CD4-positive, alpha-beta T cell treated with Interferon alpha-2 for 1 hour (primary cell): ENCODE results near the gene PAX3.

Source experiments
- DNase-seq, 2 donors: peaks; one replicate each; pipeline ENCODE4 v3.0.0-alpha.2; 2020 to 2022

The PAX3 gene

DNA sequence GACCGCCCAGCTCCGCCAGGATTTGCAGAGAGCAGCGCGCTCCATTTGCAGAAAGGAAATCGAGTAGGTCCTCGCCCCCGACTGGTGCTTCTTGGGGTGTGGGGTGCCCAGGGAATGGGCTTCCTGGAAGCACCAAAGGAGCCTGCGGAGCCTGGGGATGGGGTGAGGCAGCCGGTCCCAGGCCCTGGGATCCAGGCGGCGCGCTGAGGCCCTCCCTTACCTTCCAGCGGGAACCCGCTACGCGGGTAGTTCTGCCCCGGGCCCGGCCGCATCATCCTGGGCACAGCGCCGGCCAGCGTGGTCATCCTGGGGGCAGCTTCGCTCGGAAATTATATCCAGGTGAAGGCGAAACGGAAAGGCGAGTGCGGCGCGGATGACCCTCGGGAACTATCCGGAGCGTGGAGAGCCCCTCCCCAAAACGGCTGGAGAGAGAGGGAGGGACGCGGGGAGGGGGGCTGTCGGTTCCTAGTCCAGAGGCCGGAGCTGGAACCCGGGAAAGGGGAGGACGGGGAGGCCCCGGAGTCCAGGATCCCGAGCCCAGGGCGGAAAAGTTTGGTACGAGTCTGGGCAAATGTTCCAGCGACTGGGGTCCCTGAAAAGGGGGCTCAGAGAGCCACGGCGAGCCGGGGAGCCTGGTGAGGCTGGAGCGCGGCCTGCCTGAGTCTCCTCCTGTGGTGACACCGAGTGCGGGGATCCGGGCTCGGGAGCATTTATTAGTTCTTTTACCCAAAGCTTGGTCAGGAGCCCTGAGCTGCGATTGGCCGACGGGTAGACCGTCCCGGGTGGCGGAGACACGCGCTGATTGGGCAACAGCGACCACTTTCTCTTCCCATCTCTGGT, at the start of gene PAX3:
PAX3 (minus strand) TSS at position 688 of the 840 bp plus-strand sequence; CDS start at position 305, 383 bp downstream.
- DNase-seq = no peak

DNA sequence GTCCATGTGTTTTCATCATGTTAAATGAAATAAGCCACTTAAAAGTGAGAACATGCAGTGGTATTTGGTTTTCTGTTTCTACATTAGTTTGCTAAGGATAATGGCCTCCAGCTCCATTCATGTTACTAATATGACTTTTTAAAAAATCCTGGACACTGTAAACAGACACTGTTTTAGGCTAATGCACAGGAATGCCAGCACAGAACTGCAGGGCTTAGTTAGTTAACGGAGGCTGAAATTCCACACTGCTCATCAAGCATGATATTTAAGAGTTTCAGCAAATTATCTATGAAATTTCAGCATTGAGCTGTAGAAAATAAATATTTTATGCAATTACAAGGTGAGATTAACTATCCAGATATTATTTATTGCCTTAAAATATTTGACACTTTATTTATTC, 42.5 kb upstream of the PAX3 start:
- DNase-seq = no peak

DNA sequence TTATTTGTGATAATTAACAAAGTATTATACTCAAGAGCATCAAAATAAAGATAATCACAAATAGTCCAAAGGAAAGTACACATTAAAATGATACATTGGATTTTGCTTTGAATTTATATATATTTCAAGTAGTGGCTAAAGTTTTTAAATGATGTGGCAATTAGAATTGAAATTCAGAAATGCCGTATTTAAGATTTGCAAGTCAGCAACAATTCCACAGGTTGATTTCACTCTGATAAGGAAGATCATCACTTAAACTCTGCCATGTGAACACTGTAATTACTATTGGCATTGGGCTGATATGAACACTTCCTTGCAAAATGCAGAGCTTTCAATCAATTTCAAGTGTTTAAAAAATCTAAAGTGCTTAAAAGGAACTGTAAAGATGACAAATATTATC, 39.6 kb upstream of the PAX3 start:
- DNase-seq = no peak

DNA sequence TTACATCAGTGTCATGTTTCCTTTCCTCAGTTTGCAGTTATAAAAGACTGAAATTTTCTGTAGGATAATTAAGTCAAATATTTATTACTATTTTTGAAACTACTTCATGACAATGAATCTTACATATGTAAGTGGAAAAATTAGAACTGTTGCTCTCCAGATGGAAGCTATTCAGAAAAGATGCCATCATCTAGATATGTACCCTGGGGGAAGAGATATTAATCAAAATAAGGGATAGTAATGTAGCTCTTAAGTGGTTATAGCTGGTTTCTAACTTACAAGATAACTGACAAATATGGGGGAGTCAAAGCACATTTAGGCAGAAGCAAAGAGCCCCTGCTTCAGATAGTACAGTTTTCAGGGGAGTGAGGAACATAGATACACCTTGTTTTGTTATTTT, 38.1 kb upstream of the PAX3 start:
- no peak for DNase-seq

DNA sequence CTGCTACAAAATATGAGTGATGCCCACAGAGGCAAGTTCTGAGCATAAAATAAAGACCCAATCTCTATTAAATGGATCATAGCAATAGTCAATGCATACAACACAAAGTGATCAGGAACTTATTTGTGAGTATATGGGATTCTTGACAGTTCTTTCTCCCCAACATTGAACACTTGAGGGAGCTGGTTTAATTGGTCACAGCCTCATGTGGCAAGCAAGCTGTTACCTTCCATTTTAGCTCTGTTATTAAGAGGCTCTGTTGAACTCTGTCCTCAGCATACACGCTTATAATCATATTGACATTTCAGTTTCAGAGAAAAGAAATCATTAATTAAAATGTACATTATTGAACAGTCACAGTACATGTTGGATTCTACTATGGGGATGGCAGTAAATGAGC, 37.6 kb upstream of the PAX3 start:
- no peak for DNase-seq

DNA sequence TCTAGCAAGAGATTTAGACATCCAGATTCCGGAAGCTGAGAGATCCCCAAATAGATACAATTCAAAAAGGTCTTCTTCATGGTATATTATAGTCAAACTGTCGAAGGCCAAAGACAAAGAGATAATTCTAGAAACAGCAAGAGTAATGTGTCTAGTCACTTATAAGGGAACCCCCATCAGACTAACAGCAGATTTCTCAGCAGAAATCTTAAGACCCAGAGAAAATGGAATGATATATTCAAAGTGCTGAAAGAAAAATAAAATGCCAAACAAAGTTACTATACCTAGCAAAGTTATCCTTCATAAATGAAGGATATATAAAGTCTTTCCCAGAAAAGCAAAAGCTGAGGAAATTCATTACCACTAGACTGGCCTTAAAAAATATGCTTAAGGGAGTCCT, 36.1 kb upstream of the PAX3 start:
- DNase-seq = no peak

DNA sequence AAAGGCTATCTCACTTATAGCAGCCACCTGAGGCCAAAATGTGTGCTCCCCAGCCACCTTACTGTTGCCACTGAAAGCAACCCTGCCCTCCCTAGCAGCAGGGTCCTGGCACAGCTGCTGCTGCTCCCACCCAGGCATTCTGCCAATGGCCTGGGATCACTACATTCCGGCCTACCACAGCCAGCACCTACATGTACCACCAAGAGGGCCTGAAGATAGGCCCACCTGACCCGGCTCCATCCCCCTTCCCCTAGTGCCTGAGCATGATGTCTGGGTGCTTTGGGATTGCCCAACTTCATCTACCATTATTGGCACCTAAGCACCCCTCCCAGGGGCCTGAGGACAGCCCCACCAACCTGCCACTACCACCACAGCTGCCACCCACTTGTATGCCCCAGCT, 34.6 kb upstream of the PAX3 start:
- no peak for DNase-seq

DNA sequence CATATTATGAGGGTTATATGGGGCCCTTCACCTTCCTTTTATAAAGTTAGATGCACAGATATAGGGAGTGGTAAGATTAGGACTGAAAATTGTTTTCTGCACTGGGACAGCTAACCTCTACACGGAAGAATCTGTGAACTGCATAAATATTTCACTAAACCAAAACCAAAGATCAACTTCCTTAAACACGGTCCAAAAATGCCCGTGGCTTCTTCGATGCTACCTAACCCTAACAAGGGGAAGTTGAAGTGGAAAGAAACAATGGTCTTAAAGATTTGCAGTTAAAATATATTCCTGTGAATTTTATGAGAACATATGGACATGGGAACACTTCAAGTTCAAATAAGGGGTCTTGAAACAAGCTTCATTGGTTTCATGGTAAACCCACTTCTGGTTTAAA, 33.3 kb upstream of the PAX3 start:
- DNase-seq = no peak

DNA sequence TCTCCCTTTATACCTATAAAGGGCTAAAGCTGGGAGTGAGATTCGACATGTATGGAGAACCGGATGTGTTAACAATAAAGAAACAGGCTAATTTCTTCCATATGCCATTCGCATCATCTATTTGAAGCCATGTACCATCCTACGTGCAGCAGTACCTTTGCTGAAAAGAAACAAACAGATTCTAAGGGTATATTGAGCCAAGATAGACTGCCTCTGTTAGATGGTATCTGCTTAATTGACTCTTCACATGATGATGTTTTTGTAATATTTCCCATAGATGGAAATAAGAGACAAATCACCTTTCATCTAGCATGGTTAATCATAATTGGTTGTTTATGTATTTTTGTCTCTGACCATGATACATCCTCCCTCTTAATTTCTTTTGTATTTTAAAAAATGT, 32.1 kb upstream of the PAX3 start:
- no peak for DNase-seq

DNA sequence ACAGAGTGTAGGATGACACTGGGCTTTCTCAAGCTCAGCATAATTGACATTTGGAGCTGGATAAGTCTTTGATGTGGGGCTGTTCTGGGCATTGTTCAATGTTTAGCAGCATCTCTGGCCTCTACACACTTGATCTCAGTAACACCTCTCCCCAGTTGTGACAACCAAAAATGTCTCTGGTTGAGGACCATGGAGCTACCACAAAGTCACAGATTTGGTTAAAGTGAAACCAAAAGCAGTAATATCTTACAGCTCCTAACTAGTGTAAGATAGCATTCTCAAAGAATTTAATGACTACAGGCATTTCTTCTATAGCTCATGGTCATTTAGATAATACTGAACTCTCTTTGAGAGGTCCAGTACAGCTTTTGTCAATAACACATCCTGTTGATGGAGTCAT, 23.4 kb upstream of the PAX3 start:
- no peak for DNase-seq

DNA sequence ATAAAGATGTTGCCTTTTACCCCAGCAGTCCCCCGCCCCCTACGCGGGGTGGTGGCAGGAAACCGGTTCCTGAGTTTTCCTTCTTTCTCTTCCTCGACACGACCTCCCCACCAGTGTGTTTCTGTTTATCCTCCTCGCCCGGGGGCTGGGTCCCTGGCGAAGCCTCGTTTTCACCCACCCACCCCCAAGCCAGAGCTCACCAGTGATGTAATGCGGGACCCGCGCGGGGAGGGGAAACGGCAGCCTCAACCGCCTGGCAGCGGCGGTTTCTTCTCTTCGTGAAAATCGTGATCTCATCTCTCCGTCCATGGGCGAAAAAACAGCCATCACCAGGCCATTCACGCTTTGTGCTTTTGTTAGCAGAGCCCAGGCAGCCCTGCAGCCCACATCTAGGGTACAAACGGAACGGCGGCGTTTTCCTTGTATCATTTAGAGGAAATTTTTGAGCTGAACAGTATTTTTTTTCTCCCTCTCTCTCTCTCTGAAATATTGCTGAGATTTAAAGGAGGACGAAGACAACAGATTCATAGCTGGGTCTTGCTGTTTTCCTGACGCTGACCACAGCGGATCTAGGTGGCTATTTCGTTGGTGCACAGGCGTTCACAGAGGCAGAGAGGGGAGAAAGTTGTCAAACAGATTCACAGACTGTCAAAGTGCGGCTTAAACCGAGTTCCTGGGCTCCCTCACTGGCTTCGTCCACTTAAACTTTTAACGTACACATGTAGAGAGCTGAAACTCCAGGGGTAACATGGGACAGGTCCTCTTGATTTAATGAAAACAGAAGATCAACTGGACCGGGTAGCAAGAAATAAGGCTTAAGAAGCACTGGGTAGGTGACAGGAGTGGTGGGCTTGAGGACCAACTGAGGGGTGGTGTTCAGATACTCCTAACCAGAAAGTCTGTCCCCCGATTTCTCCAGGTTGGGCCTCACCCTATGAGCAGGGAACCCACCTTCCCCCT, 21.9 kb upstream of the PAX3 start:
- no peak for DNase-seq

DNA sequence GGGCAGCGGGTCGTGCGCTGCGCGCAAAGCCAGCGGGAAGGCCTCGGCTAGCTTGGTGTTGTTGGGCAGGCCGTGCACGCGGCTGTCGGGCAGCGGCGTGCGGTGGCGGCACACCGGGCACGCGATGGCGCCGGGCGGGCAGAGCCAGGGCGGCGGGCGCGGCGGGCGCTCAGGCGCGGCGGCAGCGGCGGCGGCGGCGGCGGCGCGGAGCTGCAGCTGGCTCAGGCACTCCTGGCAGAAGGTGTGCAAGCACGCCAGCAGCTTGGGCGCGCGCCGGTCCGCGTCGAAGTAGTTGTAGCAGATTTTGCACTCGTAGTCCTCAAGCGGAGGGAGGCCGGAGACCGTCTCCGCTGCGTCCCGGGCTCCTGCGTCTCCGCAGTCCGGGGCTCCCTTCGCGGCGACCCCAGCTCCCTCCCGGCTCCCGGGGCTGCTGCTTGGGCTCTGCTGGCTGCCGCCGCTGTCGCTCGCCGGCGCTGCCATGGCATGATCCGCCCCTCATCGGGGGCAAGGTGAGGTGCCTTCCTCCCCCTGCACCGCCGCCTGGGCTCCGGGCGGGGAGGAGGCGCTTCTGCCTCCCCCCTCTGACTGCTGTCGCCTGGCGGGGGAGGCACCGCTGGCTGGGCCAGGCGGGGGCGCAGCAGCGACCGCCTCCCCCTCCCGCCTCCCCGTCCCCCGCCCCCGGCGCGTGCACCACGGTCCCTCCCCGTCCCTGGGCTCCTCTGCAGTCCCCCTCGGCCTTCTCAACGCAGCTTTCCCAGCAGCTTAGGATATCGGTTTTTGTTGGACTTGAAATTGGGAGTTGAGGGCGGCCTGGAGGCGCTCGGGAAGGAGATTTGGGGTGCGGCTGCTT, 21.0 kb upstream of the PAX3 start:
- DNase-seq = peak in 1 of 2 donors; percentile 27

DNA sequence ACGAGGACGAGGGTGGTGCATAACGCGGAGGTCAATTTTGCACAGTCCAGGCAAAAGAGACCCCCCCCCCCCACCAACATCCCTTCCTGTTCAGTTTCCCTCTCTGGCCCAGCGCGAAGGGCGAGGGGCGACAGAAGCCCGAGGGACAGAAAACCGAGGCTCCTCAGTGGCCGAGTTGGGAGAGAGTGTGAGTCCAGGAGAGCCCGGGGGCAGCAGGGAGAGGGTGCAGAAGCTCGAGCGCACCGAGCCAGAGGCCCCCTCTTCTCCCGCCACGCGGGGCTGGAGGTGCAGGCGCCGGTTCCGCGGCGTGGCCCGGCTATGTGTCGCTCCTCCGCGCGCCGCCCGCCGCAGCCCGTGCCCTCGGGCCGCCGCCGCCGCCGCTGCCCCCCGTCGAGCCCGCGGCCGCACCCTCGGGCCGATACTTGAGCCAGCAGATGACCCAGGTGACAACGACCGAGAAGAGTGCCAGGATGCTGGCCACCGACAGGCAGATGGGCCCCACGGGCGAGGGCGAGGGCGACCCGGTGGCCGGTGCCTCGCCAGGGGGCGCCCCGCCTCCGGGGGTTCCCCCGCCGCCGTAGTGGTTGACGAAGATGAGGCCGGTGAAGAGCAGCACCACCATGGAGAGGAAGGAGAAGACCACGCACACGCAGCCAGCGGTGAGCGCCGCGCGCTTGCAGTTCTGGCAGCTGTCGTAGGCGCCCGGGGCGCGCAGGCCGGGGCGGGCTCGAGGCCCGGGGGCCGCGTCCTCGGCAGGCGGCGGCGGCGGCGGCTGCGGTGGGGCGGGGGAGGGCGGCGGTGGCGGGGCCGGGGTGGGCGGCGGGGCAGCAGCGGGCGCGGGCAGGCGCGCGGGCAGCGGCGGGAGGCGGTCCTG, 20.2 kb upstream of the PAX3 start:
- peak in 1 of 2 donors; percentile 50 for DNase-seq

DNA sequence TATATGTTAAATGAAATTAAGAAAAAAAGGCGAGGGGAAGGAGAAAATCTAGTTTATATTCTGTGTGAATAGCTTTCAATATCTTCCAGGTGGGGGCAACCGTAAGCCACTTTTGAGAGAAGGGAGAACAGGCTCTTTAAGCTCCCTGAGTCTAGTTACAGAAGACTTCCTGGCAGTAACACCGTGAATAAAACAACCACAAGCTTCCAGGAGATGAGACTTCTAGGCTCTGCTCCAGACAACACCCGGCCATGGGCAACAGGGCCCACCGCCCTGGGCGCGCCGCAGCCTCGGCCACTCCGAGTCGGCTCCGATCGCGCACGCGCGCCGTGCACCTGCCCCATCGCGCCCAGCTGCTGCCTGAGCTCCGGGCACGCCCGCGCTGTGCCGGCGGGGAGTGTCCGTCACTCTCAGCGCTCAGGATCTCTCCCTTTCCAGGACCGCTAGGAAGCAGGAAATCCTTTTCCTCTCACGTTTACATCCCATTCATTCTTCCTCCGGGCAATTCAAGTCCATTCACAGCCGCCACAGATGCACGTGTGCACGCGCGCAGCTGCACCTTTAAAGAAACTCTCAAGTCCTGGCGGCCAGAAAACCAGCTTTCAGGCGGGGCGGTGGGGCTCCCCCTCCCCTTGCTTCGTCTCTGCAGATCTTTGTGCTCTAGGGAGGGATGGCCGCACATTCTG, 19.4 kb upstream of the PAX3 start:
- peak in 1 of 2 donors; percentile 54 for DNase-seq

DNA sequence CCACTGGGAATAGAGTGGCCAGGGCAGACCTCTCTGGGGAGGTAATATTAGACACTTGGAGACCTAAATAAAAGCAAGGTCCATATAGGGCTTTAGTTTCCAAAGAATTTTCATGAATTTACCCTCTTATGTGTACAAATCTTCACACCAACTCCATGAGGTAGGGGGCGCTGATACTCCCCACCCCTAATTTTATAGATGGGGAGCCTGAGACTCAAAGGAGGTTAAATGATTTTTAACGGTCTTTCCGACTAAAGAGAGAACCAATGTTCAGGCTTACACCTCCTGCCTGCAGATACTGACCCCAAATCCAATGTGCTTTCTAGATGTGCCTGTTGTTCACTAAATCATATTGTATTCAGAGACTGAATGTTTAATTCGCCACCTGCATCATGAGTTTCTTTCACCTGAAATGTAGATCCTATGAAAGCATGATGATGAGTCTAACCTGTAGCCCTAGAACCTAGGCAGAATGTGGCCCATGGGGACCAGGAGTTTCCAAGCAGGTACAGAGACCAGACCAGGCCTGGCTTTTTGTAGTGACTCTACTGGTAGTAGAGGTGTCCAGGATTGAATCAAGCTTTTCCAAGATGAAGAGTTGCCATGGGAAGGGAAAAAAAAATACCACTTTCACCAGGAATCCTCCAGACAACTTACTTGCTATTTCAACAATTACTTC, 16.8 kb upstream of the PAX3 start:
- DNase-seq = no peak

DNA sequence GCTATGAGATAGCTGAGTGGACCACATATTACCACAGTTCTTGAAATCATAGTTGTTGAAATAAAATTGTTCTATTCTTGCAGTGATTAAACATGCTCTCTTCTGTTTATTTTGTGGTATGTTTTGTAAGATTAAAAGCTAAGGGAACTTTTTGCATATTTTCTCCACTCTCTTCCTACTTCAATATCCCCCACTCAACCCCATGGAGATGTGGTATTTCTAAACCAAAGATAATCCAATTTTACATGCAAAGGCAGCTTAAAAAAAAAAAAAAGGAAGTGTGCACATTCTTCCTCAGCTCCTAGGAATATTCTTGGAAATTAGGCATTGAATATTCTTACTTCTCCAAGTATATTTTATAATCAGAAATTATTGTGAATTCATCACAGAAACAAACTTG, 15.0 kb upstream of the PAX3 start:
- DNase-seq = no peak

DNA sequence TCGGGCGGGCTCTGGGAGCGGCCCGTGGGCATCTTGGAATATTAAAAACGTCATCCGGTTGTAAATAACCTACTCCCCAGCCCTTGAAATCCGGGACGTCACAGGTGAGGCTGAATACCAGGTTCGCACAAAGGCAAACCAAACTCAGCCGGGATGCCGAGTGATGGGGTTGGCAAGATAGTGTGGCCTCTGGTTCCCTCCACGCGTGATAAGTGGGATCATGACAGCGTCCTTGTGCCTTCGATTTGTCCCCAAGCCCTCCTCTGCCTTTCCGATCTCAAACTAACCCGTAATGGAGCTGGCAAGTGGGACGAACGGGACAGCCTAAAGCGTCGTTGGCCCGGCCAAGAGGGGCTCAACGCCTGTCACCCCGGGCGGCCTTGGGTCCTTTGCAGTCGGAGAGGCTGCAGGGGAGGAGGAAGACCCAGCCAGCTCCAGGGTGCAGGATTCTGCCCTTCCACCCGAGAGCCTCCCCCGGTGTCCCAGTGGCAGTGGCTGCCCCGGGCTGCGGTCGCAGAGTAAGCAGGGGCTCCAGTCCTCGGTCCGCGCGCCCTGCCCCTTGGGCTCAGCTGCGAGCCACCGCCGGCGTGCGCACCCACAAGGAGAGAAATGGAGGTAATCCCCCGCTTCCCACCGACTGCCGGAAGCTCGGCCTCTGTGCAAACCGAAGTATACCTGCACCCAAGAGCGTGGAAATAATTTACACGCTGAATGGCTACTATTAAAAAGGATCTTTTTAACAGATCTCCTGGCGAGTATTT, 13.4 kb upstream of the PAX3 start:
- DNase-seq = no peak

DNA sequence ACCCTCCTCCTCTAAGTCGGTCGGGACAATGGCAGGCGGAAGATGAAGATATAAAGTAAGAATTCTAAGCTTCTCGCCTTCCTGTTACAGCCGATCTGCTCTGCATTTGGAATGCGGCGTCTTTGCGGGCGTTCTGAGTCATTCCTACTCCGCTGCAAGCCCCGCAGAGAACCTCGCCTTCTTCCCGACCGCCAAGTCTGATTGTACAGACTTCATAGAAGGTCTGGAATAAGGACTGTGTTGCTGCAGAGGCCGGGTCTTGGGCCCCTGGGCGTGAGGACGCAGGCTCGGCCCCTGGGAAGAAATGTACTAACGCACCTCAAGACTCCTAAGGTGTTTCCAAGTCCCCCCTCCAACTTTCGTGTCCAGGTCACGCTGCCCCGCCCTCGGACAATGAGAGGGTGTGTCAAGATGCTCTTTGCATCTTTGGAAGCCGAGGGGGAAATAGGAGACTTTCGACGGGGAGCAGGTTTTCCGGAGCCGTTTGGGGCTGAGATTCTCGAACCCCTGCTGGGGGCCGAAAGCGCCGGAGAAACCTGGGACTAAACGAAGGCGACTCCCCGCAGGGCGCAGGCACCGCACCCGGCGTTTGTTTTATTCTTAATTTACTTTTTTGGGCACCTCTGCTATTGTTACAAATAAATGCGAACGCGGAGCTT, 12.7 kb upstream of the PAX3 start:
- no peak for DNase-seq

DNA sequence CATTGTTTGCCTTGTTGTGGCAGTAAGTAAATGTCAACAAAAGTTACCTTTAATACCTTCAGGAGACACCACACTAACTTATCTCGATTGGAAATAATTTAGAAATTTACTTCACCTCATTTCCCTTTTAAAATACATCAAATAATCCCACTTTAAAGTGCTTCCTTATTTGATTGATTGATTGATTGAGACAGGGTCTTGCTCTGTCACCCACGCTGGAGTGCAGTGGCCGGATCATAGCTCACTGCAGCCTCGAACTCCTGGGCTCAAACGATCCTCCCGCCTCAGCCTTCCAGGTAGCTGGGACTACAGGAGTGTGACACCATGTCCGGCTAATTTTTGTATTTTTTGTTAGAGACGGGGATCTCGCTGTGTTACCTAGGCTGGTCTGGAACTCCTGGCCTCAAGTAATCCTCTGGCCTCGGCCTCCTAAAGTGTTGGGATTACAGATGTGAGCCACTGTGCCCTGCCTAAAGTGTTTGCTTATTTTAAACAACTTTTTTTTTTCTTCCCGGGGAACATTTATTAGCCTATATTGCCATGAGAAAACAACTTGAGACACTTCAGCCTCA, 12.0 kb upstream of the PAX3 start:
- DNase-seq = no peak
